HG02759 (cell line): ENCODE results near the gene MYCL.
A peak's percentile ranks its signal among the peaks of the same experiment; 100 is the strongest.

Source experiments
- ATAC-seq: cut with Tn5 transposase; IDR thresholded peaks from one replicate; pipeline ENCODE4 v1.9.1; 2021; ENCODE audit warnings: mild to moderate bottlenecking, moderate library complexity; ENCODE audit not compliant: unreplicated experiment

The MYCL gene

GRCh38 chr1:39857126-39857878 is 44.4 kb downstream of the MYCL start:
- ATAC-seq, result no peak

- no peak for ATAC-seq
These were observed 47.0 kb downstream of the MYCL start for GRCh38 chr1:39854738-39855137.

GRCh38 chr1:39854314-39854713 is 47.4 kb downstream of the MYCL start:
- no peak for ATAC-seq

- ATAC-seq, result no peak
These were observed 48.8 kb downstream of the MYCL start for GRCh38 chr1:39852876-39853275.

GRCh38 chr1:39852214-39852791 is 49.4 kb downstream of the MYCL start:
- no peak for ATAC-seq

- no peak for ATAC-seq
These were observed 51.0 kb downstream of the MYCL start for GRCh38 chr1:39850606-39851216.

GRCh38 chr1:39849203-39849602 is 52.5 kb downstream of the MYCL start:
- no peak for ATAC-seq

- ATAC-seq, result no peak
These were observed 53.8 kb downstream of the MYCL start for GRCh38 chr1:39847940-39848339.

- no peak for ATAC-seq
These were observed 54.9 kb downstream of the MYCL start for GRCh38 chr1:39846796-39847195.

- peak; percentile 84 for ATAC-seq
These were observed 55.8 kb downstream of the MYCL start for GRCh38 chr1:39845569-39846566.
